NCI-H2171 treated with DMSO at 0.1 percent for 48 hours (cell line): ENCODE data around the gene TRIM71.
"Not testable (repeated sequence)": the region's sequence is repeated elsewhere in the genome, so short reads cannot be mapped to it uniquely, and the experiment has no call there.

Source experiments
- DNase-seq: peaks from one replicate; lab custom pipeline; 2025; lab: John Stamatoyannopoulos, UW

TRIM71 gene

GRCh38 chr3:32934150-32934742, 116.4 kb downstream of the TRIM71 start:
- DNase-seq, result no peak

- DNase-seq, result no peak
Measured at GRCh38 chr3:32937331-32937730, 119.5 kb downstream of the TRIM71 start.

GRCh38 chr3:32939531-32940284, 121.9 kb downstream of the TRIM71 start:
- not testable (repeated sequence) for DNase-seq

- no peak for DNase-seq
Measured at GRCh38 chr3:32940726-32941125, 122.9 kb downstream of the TRIM71 start.

GRCh38 chr3:32945136-32945535, 127.3 kb downstream of the TRIM71 start:
- no peak for DNase-seq

GRCh38 chr3:32945598-32945997, 127.8 kb downstream of the TRIM71 start:
- not testable (repeated sequence) for DNase-seq

- no peak for DNase-seq
Measured at GRCh38 chr3:32946973-32947788, 129.4 kb downstream of the TRIM71 start.
